Fibroblast of lung (primary cell): ENCODE measurements around the gene LENG9. TPM values are rescaled to one million over a fixed set of nuclear protein-coding genes. Genes with fewer than 3 reads are reported as not detected.

Experiments
- DNase-seq, 2 donors: peaks; one replicate each; pipeline versions ENCODE4 v3.0.0 to v3.0.0-alpha.2; 2010; ENCODE audit warnings: low read depth in 2 of 2
- H2AFZ ChIP-seq: 2 replicates; pipeline ENCODE4 v1.5.1; 2012; ENCODE audit warnings: low read length, control low read depth, inconsistent platforms
- H3K27ac ChIP-seq: 2 replicates; pipeline ENCODE4 v1.5.1; 2011; ENCODE audit warnings: low read length, control low read depth; ENCODE audit not compliant: insufficient read depth
- H3K27me3 ChIP-seq: 2 replicates; pipeline ENCODE4 v1.5.1; 2011; ENCODE audit warnings: mild to moderate bottlenecking, low read length; ENCODE audit not compliant: control insufficient read depth, insufficient read depth
- H3K36me3 ChIP-seq: 2 replicates; pipeline ENCODE4 v1.5.1; 2011; ENCODE audit warnings: low read length; ENCODE audit not compliant: control insufficient read depth, insufficient read depth
- H3K4me1 ChIP-seq: 2 replicates; pipeline ENCODE4 v1.5.1; 2011; ENCODE audit warnings: low read length; ENCODE audit not compliant: control insufficient read depth, insufficient read depth; ENCODE audit errors: extremely low read depth
- H3K4me2 ChIP-seq: 2 replicates; pipeline ENCODE4 v1.5.1; 2011; ENCODE audit warnings: low read length, control low read depth; ENCODE audit not compliant: insufficient read depth; ENCODE audit errors: extremely low read depth
- H3K4me3 ChIP-seq, 4 experiments: fragments of 200-600 bp in 1 of 4; sonication (generic) in 1 of 4; replicated peaks in 1 of 4; 2 replicates each; pipeline ENCODE4 v1.5.1; 2011 to 2016; ENCODE audit warnings: low read length in 4 of 4, low read depth in 3 of 4, mild to moderate bottlenecking in 3 of 4, control low read depth in 2 of 4, inconsistent platforms in 1 of 4, mixed read lengths in 1 of 4; ENCODE audit not compliant: insufficient read depth in 1 of 4; ENCODE audit errors: control extremely low read depth in 1 of 4
- H3K79me2 ChIP-seq: 2 replicates; pipeline ENCODE4 v1.5.1; 2012; ENCODE audit warnings: mild to moderate bottlenecking, low read length, inconsistent platforms; ENCODE audit not compliant: control insufficient read depth, insufficient read depth
- H3K9ac ChIP-seq: 2 replicates; pipeline ENCODE4 v1.5.1; 2011; ENCODE audit warnings: mild to moderate bottlenecking, low read length, control low read depth; ENCODE audit not compliant: insufficient read depth
- H3K9me3 ChIP-seq: 2 replicates; pipeline ENCODE4 v1.5.1; 2012; ENCODE audit warnings: low read depth, low read length; ENCODE audit not compliant: control insufficient read depth, insufficient read depth
- H4K20me1 ChIP-seq: 2 replicates; pipeline ENCODE4 v1.5.1; 2011; ENCODE audit warnings: low read length; ENCODE audit not compliant: control insufficient read depth, insufficient read depth; ENCODE audit errors: extremely low read depth
- EZH2 ChIP-seq: IDR thresholded peaks from 2 replicates; pipeline ENCODE4 v1.5.1; 2012; ENCODE audit warnings: low read length, control low read depth, mild to moderate bottlenecking; ENCODE audit errors: missing control alignments
- polyA plus RNA-seq, 2 donors: library from polyadenylated mRNA; depleted of rRNA in 1 of 2; stranded (reverse) in 1 of 2; unstranded in 1 of 2; fragments of >200 nt; gene quantifications; 2 replicates each; pipeline ENCODE4 v1.2.1, GENCODE V29; 2011 to 2012; ENCODE audit warnings: missing spikeins in 1 of 2
- total RNA-seq: library from RNA; depleted of rRNA; stranded (reverse); fragments of >200 nt; gene quantifications from 2 replicates; pipeline ENCODE4 v1.2.1, GENCODE V29; 2014
- TF ChIP-seq, protein P1 (sequence below), 2 donors: IDR thresholded peaks in 1 of 2; conservative IDR thresholded peaks in 1 of 2; 1 replicate in 1 of 2; 2 replicates in 1 of 2; pipeline ENCODE4 v1.5.1; 2011 to 2012; ENCODE audit warnings: low read length in 2 of 2, control low read depth in 1 of 2, inconsistent platforms in 1 of 2, low read depth in 1 of 2, mild to moderate bottlenecking in 1 of 2

LENG9 gene
- total and polyA plus RNA-seq, 2 donors (not counting 1 experiment from before 2014, with no cell fraction given), result 0.84 to 16.7 TPM

DNA sequence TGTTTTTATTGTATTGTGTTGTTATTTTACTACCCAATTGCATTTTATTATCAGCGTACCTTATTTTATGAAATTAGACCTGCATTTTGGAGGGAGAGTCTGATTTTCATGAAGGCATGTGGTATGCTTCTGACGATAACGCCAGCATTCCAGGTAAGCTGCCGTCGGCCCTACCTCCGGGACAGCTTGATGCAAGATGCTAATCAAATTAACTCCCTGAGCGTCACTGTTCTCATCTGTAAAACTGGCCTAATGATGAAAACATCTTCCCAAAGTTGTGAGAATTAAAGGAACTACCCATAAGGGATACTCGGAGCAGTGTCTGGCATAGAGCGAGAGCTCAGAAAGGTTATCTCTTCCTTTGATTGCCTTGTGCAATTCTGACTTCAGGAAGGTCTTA lies 26.2 kb upstream of the LENG9 start:
- no peak for TF ChIP-seq EZH2
- TF ChIP-seq, protein P1, sequence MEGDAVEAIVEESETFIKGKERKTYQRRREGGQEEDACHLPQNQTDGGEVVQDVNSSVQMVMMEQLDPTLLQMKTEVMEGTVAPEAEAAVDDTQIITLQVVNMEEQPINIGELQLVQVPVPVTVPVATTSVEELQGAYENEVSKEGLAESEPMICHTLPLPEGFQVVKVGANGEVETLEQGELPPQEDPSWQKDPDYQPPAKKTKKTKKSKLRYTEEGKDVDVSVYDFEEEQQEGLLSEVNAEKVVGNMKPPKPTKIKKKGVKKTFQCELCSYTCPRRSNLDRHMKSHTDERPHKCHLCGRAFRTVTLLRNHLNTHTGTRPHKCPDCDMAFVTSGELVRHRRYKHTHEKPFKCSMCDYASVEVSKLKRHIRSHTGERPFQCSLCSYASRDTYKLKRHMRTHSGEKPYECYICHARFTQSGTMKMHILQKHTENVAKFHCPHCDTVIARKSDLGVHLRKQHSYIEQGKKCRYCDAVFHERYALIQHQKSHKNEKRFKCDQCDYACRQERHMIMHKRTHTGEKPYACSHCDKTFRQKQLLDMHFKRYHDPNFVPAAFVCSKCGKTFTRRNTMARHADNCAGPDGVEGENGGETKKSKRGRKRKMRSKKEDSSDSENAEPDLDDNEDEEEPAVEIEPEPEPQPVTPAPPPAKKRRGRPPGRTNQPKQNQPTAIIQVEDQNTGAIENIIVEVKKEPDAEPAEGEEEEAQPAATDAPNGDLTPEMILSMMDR (conservative IDR thresholded peaks at IDR 0.05 in 1 of 2, IDR thresholded peaks at IDR 0.05 in 1 of 2; ENCODE audit: low read depth in 1 of 2, low read length in 2 of 2), result no peak
- Histone ChIP-seq H3K27ac (no peak overlapping the region), H3K79me2 (no peaks in the 10 kb centered on the region), H3K36me3 (no peaks in the 10 kb centered on the region), H3K4me1 (no peaks in the 10 kb centered on the region), H4K20me1 (no peaks in the 10 kb centered on the region), H3K4me2 (no peak overlapping the region), H3K9me3 (no peaks in the 10 kb centered on the region), H3K27me3 (no peaks in the 10 kb centered on the region), H3K9ac (no peak overlapping the region), H2AFZ (no peak overlapping the region), H3K4me3 (no peak overlapping the region)
- DNase-seq, result no peak

DNA sequence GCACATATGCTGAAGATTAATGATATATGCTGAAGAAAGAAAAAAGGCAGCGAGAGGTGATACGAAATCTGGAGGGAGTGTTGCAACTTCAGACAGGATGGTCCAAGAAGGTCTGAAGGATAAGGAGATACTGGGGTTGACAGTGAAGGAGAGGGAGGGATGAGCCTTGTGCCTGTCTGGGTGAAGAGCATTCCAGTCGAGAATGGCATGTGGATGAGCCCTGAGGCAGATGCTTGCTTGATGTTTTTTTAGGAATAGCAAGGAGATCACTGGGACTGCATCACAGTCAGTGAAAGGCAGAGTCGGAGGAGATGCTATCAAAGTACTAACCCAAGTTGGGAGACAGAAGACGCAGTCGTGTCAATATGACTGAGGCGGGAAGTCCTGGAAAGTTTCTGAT lies 25.8 kb upstream of the LENG9 start:
- Histone ChIP-seq H3K9ac (no peak overlapping the region), H3K27me3 (no peaks in the 10 kb centered on the region), H3K27ac (no peak overlapping the region), H2AFZ (no peak overlapping the region), H3K4me3 (no peak overlapping the region), H3K36me3 (no peaks in the 10 kb centered on the region), H4K20me1 (no peaks in the 10 kb centered on the region), H3K9me3 (no peaks in the 10 kb centered on the region), H3K4me1 (no peaks in the 10 kb centered on the region), H3K4me2 (no peak overlapping the region), H3K79me2 (no peaks in the 10 kb centered on the region)
- TF ChIP-seq, protein P1 (conservative IDR thresholded peaks at IDR 0.05 in 1 of 2, IDR thresholded peaks at IDR 0.05 in 1 of 2; ENCODE audit: low read depth in 1 of 2, low read length in 2 of 2), result no peak
- TF ChIP-seq EZH2, result no peak
- DNase-seq, result no peak

DNA sequence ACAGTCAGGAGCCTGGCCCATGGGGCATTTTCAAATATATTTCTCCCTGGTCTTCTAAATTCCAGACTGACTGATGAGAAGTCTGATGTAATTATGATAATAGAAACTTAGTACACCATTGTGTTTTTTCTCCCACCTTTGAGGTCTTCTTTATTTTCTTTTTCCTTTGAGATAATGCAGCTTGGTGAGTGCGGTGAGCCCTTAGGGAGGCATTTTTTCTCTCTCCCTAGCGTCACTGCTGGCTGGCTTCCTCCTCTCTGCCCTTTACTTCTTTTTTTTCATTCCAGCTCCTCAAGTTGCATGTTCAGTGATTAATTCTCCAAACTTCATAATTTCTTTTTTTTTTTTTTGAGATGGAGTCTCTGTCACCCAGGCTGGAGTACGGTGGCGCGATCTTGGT lies 22.3 kb upstream of the LENG9 start:
- Histone ChIP-seq H3K79me2 (no peaks in the 10 kb centered on the region), H3K4me3 (no peak overlapping the region), H3K4me1 (no peaks in the 10 kb centered on the region), H3K36me3 (no peaks in the 10 kb centered on the region), H2AFZ (no peak overlapping the region), H4K20me1 (no peaks in the 10 kb centered on the region), H3K4me2 (no peak overlapping the region), H3K9ac (no peak overlapping the region), H3K27ac (no peak overlapping the region), H3K9me3 (no peaks in the 10 kb centered on the region), H3K27me3 (no peaks in the 10 kb centered on the region)
- no peak for TF ChIP-seq EZH2
- TF ChIP-seq, protein P1 (conservative IDR thresholded peaks at IDR 0.05 in 1 of 2, IDR thresholded peaks at IDR 0.05 in 1 of 2; ENCODE audit: low read depth in 1 of 2, low read length in 2 of 2), result no peak
- DNase-seq, result no peak
